ENCODE results near the gene NUDT15. TPM values are rescaled to one million over a fixed set of nuclear protein-coding genes. Genes with fewer than 3 reads are reported as not detected.
"Not testable (repeated sequence)": the region's sequence is repeated elsewhere in the genome, so short reads cannot be mapped to it uniquely, and the experiment has no call there.

Gene NUDT15
- total RNA-seq, 1 donor from 2014 or later: 10.4 TPM

GRCh38 chr13:48043789-48044503 is 6.4 kb downstream of the NUDT15 start:
- no peak for TF ChIP-seq CTCF (IDR thresholded peaks at IDR 0.05; ENCODE audit: unreplicated experiment)
- H3K36me3 Mint-ChIP-seq: peaks cover 18% of the 10 kb centered on the region
- no peak overlapping the region for H3K4me3 Mint-ChIP-seq
- H3K9me3 Mint-ChIP-seq: peaks cover 4% of the 10 kb centered on the region
- no peak for DNase-seq (ENCODE audit: low spot score in 2 of 2, unreplicated experiment in 2 of 2)
- H3K27ac Mint-ChIP-seq: no peak overlapping the region
- peaks cover 4% of the 10 kb centered on the region for H3K4me1 Mint-ChIP-seq
- H3K27me3 Mint-ChIP-seq (ENCODE audit: low read depth): no peaks in the 10 kb centered on the region

GRCh38 chr13:48050550-48050949 is 13.0 kb downstream of the NUDT15 start:
- Mint-ChIP-seq H3K27me3 (ENCODE audit: low read depth) (no peaks in the 10 kb centered on the region), H3K4me3 (no peak overlapping the region), H3K36me3 (peaks cover 27% of the 10 kb centered on the region)

GRCh38 chr13:48054601-48055000 is 17.1 kb downstream of the NUDT15 start:
- DNase-seq (ENCODE audit: low spot score in 2 of 2, unreplicated experiment in 2 of 2): no peak
- H3K4me3 Mint-ChIP-seq: no peak overlapping the region
- H3K36me3 Mint-ChIP-seq: peaks cover 57% of the 10 kb centered on the region
- TF ChIP-seq CTCF (IDR thresholded peaks at IDR 0.05; ENCODE audit: unreplicated experiment): no peak
- no peaks in the 10 kb centered on the region for H3K27me3 Mint-ChIP-seq (ENCODE audit: low read depth)
- no peak overlapping the region for H3K27ac Mint-ChIP-seq
- no peaks in the 10 kb centered on the region for H3K4me1 Mint-ChIP-seq
- no peaks in the 10 kb centered on the region for H3K9me3 Mint-ChIP-seq

More at GRCh38 chr13:48050550-48050949, 13.0 kb downstream of the NUDT15 start:
- no peaks in the 10 kb centered on the region for H3K4me1 Mint-ChIP-seq
- TF ChIP-seq CTCF (IDR thresholded peaks at IDR 0.05; ENCODE audit: unreplicated experiment): no peak
- DNase-seq (ENCODE audit: low spot score in 2 of 2, unreplicated experiment in 2 of 2): no peak
- H3K9me3 Mint-ChIP-seq: no peaks in the 10 kb centered on the region
- no peak overlapping the region for H3K27ac Mint-ChIP-seq

GRCh38 chr13:48055712-48056111 is 18.2 kb downstream of the NUDT15 start:
- H3K27ac Mint-ChIP-seq: no peak overlapping the region
- H3K4me3 Mint-ChIP-seq: no peak overlapping the region
- H3K9me3 Mint-ChIP-seq: no peaks in the 10 kb centered on the region
- DNase-seq (ENCODE audit: low spot score in 2 of 2, unreplicated experiment in 2 of 2): no peak
- no peaks in the 10 kb centered on the region for H3K27me3 Mint-ChIP-seq (ENCODE audit: low read depth)
- H3K36me3 Mint-ChIP-seq: peaks cover 63% of the 10 kb centered on the region
- no peaks in the 10 kb centered on the region for H3K4me1 Mint-ChIP-seq
- no peak for TF ChIP-seq CTCF (IDR thresholded peaks at IDR 0.05; ENCODE audit: unreplicated experiment)

- H3K27me3 Mint-ChIP-seq (ENCODE audit: low read depth); H3K4me1 Mint-ChIP-seq; H3K4me3 Mint-ChIP-seq; DNase-seq (ENCODE audit: low spot score in 2 of 2, unreplicated experiment in 2 of 2); H3K9me3 Mint-ChIP-seq; H3K27ac Mint-ChIP-seq: not testable (repeated sequence)
- peaks cover 50% of the 10 kb centered on the region for H3K36me3 Mint-ChIP-seq
These were observed 21.0 kb downstream of the NUDT15 start for GRCh38 chr13:48058536-48058935.

- H3K9me3 Mint-ChIP-seq; H3K4me1 Mint-ChIP-seq; DNase-seq (ENCODE audit: low spot score in 2 of 2, unreplicated experiment in 2 of 2); H3K27me3 Mint-ChIP-seq (ENCODE audit: low read depth); H3K27ac Mint-ChIP-seq; H3K4me3 Mint-ChIP-seq: not testable (repeated sequence)
- H3K36me3 Mint-ChIP-seq: peaks cover 52% of the 10 kb centered on the region
These were observed 22.4 kb downstream of the NUDT15 start for GRCh38 chr13:48059951-48060350.
